SK-N-SH treated with all-trans-retinoic acid at 6 μM for 48 hours (cell line): ENCODE results near the gene SHB.
A peak's percentile ranks its signal among the peaks of the same experiment; 100 is the strongest.

Experiments used
- ATAC-seq: fragments of 200-7000 bp; cut with Tn5 transposase; 3 replicates; pipeline ENCODE4 v1.9.1; 2020; ENCODE audit warnings: mild to moderate bottlenecking, moderate library complexity
- ARNTL ChIP-seq: fragments of 450-650 bp; formaldehyde crosslinking; IDR thresholded peaks from 2 replicates; pipeline ENCODE4 v1.5.0; 2020; ENCODE audit warnings: low read depth, mild to moderate bottlenecking, moderate library complexity, borderline replicate concordance
- BACH2 ChIP-seq: fragments of 250-450 bp; sonication (Bioruptor Pico); IDR thresholded peaks from 2 replicates; pipeline ENCODE4 v1.9.0; 2021; ENCODE audit warnings: mild to moderate bottlenecking, borderline replicate concordance
- CREB5 ChIP-seq: fragments of 250-450 bp; sonication (Bioruptor Pico); IDR thresholded peaks from 2 replicates; pipeline ENCODE4 v1.5.1; 2020; ENCODE audit warnings: low read depth, mild to moderate bottlenecking, moderate library complexity
- CSDC2 ChIP-seq: fragments of 250-450 bp; sonication (Bioruptor Pico); IDR thresholded peaks from 2 replicates; pipeline ENCODE4 v1.5.0; 2020; ENCODE audit warnings: mild to moderate bottlenecking, moderate library complexity
- CSRNP3 ChIP-seq: fragments of 250-450 bp; sonication (Bioruptor Pico); IDR thresholded peaks from 2 replicates; pipeline ENCODE4 v1.5.1; 2021; ENCODE audit warnings: mild to moderate bottlenecking, moderate library complexity
- ESRRG ChIP-seq: fragments of 250-450 bp; sonication (Bioruptor Pico); IDR thresholded peaks from 2 replicates; pipeline ENCODE4 v1.6.1; 2021; ENCODE audit warnings: mild to moderate bottlenecking
- GLIS3 ChIP-seq: fragments of 250-450 bp; sonication (Bioruptor Pico); IDR thresholded peaks from 2 replicates; pipeline ENCODE4 v1.5.0; 2020; ENCODE audit warnings: mild to moderate bottlenecking, moderate library complexity
- ISL1 ChIP-seq: fragments of 250-450 bp; sonication (Bioruptor Pico); IDR thresholded peaks from 2 replicates; pipeline ENCODE4 v2.1.2; 2022; ENCODE audit warnings: mild to moderate bottlenecking, moderate library complexity
- OSR1 ChIP-seq: fragments of 250-450 bp; sonication (Bioruptor Pico); IDR thresholded peaks from 2 replicates; pipeline ENCODE4 v1.8.0; 2022; ENCODE audit warnings: moderate library complexity, mild to moderate bottlenecking, inconsistent platforms
- PATZ1 ChIP-seq: fragments of 250-450 bp; sonication (Bioruptor Pico); IDR thresholded peaks from 2 replicates; pipeline ENCODE4 v1.8.0; 2020; ENCODE audit warnings: mild to moderate bottlenecking, moderate library complexity, borderline replicate concordance
- POU6F1 ChIP-seq: fragments of 250-450 bp; sonication (Bioruptor Pico); IDR thresholded peaks from 2 replicates; pipeline ENCODE4 v1.8.0; 2021; ENCODE audit warnings: low read depth, mild to moderate bottlenecking, moderate library complexity, borderline replicate concordance
- RARB ChIP-seq: fragments of 250-450 bp; sonication (Bioruptor Pico); IDR thresholded peaks from 2 replicates; pipeline ENCODE4 v1.8.0; 2021; ENCODE audit warnings: mild to moderate bottlenecking, moderate library complexity
- SNAI2 ChIP-seq: fragments of 250-450 bp; sonication (Bioruptor Pico); IDR thresholded peaks from 2 replicates; pipeline ENCODE4 v1.5.0; 2020; ENCODE audit warnings: mild to moderate bottlenecking, moderate library complexity
- TCF4 ChIP-seq: fragments of 250-450 bp; sonication (Bioruptor Pico); IDR thresholded peaks from 2 replicates; pipeline ENCODE4 v1.8.0; 2021; ENCODE audit warnings: mild to moderate bottlenecking, moderate library complexity, borderline replicate concordance
- TOX ChIP-seq: fragments of 250-450 bp; sonication (Bioruptor Pico); IDR thresholded peaks from 2 replicates; pipeline ENCODE4 v1.8.0; 2021; ENCODE audit warnings: mild to moderate bottlenecking, moderate library complexity, borderline replicate concordance
- TSHZ2 ChIP-seq: fragments of 250-450 bp; sonication (Bioruptor Pico); IDR thresholded peaks from 2 replicates; pipeline ENCODE4 v1.5.0; 2020; ENCODE audit warnings: mild to moderate bottlenecking, moderate library complexity
- ZC3H10 ChIP-seq: fragments of 250-450 bp; sonication (Bioruptor Pico); IDR thresholded peaks from 2 replicates; pipeline ENCODE4 v1.5.1; 2021; ENCODE audit warnings: mild to moderate bottlenecking, moderate library complexity
- ZFP3 ChIP-seq: fragments of 250-450 bp; sonication (Bioruptor Pico); IDR thresholded peaks from 2 replicates; pipeline ENCODE4 v1.5.0; 2020; ENCODE audit warnings: mild to moderate bottlenecking, moderate library complexity
- ZNF565 ChIP-seq: fragments of 450-650 bp; formaldehyde crosslinking; conservative IDR thresholded peaks from 2 replicates; pipeline ENCODE4 v1.5.0; 2020; ENCODE audit warnings: low read depth, mild to moderate bottlenecking, moderate library complexity
- ZNF70 ChIP-seq: fragments of 450-650 bp; formaldehyde crosslinking; IDR thresholded peaks from 2 replicates; pipeline ENCODE4 v1.5.0; 2020; ENCODE audit warnings: mild to moderate bottlenecking, moderate library complexity
- ZNF8 ChIP-seq: fragments of 450-650 bp; formaldehyde crosslinking; IDR thresholded peaks from 2 replicates; pipeline ENCODE4 v1.5.0; 2020; ENCODE audit warnings: mild to moderate bottlenecking, moderate library complexity

The SHB gene

GRCh38 chr9:37969558-37970300 is 99.3 kb downstream of the SHB start:
- TF ChIP-seq BACH2 (CRISPR knock-in tag) (no peak), ZNF70 (CRISPR knock-in tag) (no peak), TCF4 (CRISPR knock-in tag) (no peak), CSRNP3 (CRISPR knock-in tag) (no peak), GLIS3 (CRISPR knock-in tag) (no peak), ISL1 (CRISPR knock-in tag) (no peak), RARB (no peak), ZNF565 (CRISPR knock-in tag) (no peak), TOX (CRISPR knock-in tag) (no peak), POU6F1 (no peak), TSHZ2 (CRISPR knock-in tag) (no peak), ZC3H10 (CRISPR knock-in tag) (no peak), ZFP3 (CRISPR knock-in tag) (no peak), ZNF8 (CRISPR knock-in tag) (no peak), CSDC2 (no peak), PATZ1 (CRISPR knock-in tag) (no peak), ARNTL (CRISPR knock-in tag) (no peak), ESRRG (CRISPR knock-in tag) (no peak), SNAI2 (CRISPR knock-in tag) (no peak), OSR1 (CRISPR knock-in tag) (no peak)
- ATAC-seq = no peak

GRCh38 chr9:37969130-37969529 is 99.9 kb downstream of the SHB start:
- ATAC-seq = peak; percentile 25
- no peak for TF ChIP-seq ZFP3 (CRISPR knock-in tag)
- TF ChIP-seq CREB5 (CRISPR knock-in tag) = no peak
- TF ChIP-seq POU6F1 = no peak
- TF ChIP-seq RARB = no peak
- TF ChIP-seq ZNF70 (CRISPR knock-in tag) = no peak
- no peak for TF ChIP-seq GLIS3 (CRISPR knock-in tag)
- TF ChIP-seq TCF4 (CRISPR knock-in tag) = no peak
- no peak for TF ChIP-seq ISL1 (CRISPR knock-in tag)
- no peak for TF ChIP-seq TSHZ2 (CRISPR knock-in tag)
- TF ChIP-seq ARNTL (CRISPR knock-in tag) = no peak
- no peak for TF ChIP-seq ESRRG (CRISPR knock-in tag)
